GM12878 (cell line): Measurements from ENCODE around the gene CLDN16. TPM values are rescaled to one million over a fixed set of nuclear protein-coding genes. Genes with fewer than 3 reads are reported as not detected.

ENCODE experiments used
- ATAC-seq: fragments of 200-7000 bp; cut with Tn5 transposase; 3 replicates; pipeline ENCODE4 v1.9.1; 2020; ENCODE audit warnings: mild to moderate bottlenecking, moderate library complexity
- BruUV-seq: library from RNA; stranded (reverse); fragments of 400-500 nt; replicated peaks from 2 replicates; lab custom pipeline; 2021; lab: Mats Ljungman, UMichigan
- CTCF ChIA-PET: fragments of 300-600 bp; sonication (Branson Sonifier 250); formaldehyde crosslinking; extraction: SDS; loops from one replicate; lab custom pipeline; 2021; ENCODE audit warnings: inconsistent platforms; lab: Yijun Ruan, JAX
- POLR2A ChIA-PET: fragments of 350-600 bp; formaldehyde crosslinking; extraction: SDS; loops from one replicate; lab custom pipeline; 2021; ENCODE audit warnings: inconsistent platforms; lab: Charles Lee
- RAD21 ChIA-PET: fragments of 300-600 bp; sonication (Branson Sonifier 250); formaldehyde crosslinking; loops from one replicate; lab custom pipeline; 2023; ENCODE audit warnings: antibody characterized with exemption; ENCODE audit not compliant: unreplicated experiment; lab: Charles Lee
- SMC1A ChIA-PET: fragments of 300-600 bp; sonication (Branson Sonifier 250); formaldehyde crosslinking; loops from one replicate; lab custom pipeline; 2023; ENCODE audit not compliant: unreplicated experiment, uncharacterized antibody; lab: Charles Lee
- DNase-seq: peaks from one replicate; pipeline ENCODE4 v3.0.0-alpha.2; 2011; ENCODE audit warnings: low read depth, low spot score
- FAIRE-seq: peaks from 3 replicates; lab custom pipeline; 2011; peaks lifted over from hg19 to GRCh38; lab: Jason Lieb, UNC
- H2AFZ ChIP-seq: 2 replicates; pipeline ENCODE4 v1.6.0; 2011; ENCODE audit warnings: low read depth, low read length, control low read depth; ENCODE audit not compliant: control insufficient read depth
- H3K27ac ChIP-seq: 2 replicates; pipeline ENCODE4 v1.5.1; 2011; ENCODE audit warnings: control low read depth; ENCODE audit not compliant: control insufficient read depth, insufficient read depth
- H3K27me3 ChIP-seq, 2 experiments: replicated peaks in 1 of 2; 2 replicates each; pipeline versions ENCODE4 v1.6.0 to v1.6.1; 2011; ENCODE audit warnings: low read length in 1 of 2; ENCODE audit not compliant: control insufficient read depth in 2 of 2, insufficient read depth in 2 of 2
- H3K36me3 ChIP-seq, 2 experiments: 2 replicates each; pipeline ENCODE4 v1.5.1; 2011; ENCODE audit warnings: low read length in 1 of 2; ENCODE audit not compliant: control insufficient read depth in 2 of 2, insufficient read depth in 2 of 2
- H3K4me1 ChIP-seq: 2 replicates; pipeline ENCODE4 v1.6.1; 2011; ENCODE audit warnings: mild to moderate bottlenecking, low read length, moderate library complexity, mixed read lengths; ENCODE audit not compliant: control insufficient read depth, insufficient read depth
- H3K4me2 ChIP-seq: 2 replicates; pipeline ENCODE4 v1.6.0; 2011; ENCODE audit warnings: control low read depth; ENCODE audit not compliant: control insufficient read depth, insufficient read depth
- H3K4me3 ChIP-seq: fragments of 200-600 bp; sonication (generic); 2 replicates; pipeline ENCODE4 v1.5.1; 2016
- H3K79me2 ChIP-seq: 2 replicates; pipeline ENCODE4 v1.6.0; 2011; ENCODE audit warnings: low read length; ENCODE audit not compliant: control insufficient read depth, insufficient read depth
- H3K9ac ChIP-seq: 2 replicates; pipeline ENCODE4 v1.8.0; 2011; ENCODE audit warnings: low read length, control low read depth, mixed read lengths; ENCODE audit not compliant: control insufficient read depth, insufficient read depth
- H3K9me3 ChIP-seq: replicated peaks from 3 replicates; pipeline ENCODE4 v1.5.1; 2011; ENCODE audit warnings: mild to moderate bottlenecking, low read length; ENCODE audit not compliant: control insufficient read depth, insufficient read depth
- H4K20me1 ChIP-seq: 2 replicates; pipeline ENCODE4 v1.6.0; 2011; ENCODE audit not compliant: control insufficient read depth, insufficient read depth
- EED ChIP-seq: sonication (generic); IDR thresholded peaks from 2 replicates; pipeline ENCODE4 v1.6.1; 2016; ENCODE audit warnings: antibody characterized with exemption, low read depth
- FOS ChIP-seq: IDR thresholded peaks from 3 replicates; pipeline ENCODE4 v1.6.1; 2011; ENCODE audit warnings: borderline replicate concordance; ENCODE audit not compliant: insufficient read length; ENCODE audit errors: extremely low read depth
- MEF2A ChIP-seq: IDR thresholded peaks from 2 replicates; pipeline ENCODE4 v1.6.1; 2011; ENCODE audit warnings: low read depth, mild to moderate bottlenecking, low read length, moderate library complexity; ENCODE audit not compliant: insufficient read depth
- RB1 ChIP-seq: fragments of 450-650 bp; formaldehyde crosslinking; IDR thresholded peaks from 2 replicates; pipeline ENCODE4 v1.6.1; 2017; ENCODE audit warnings: mild to moderate bottlenecking, borderline replicate concordance
- RELA ChIP-seq: fragments of 450-650 bp; IDR thresholded peaks from 2 replicates; pipeline ENCODE4 v1.8.0; 2014; ENCODE audit warnings: borderline replicate concordance; ENCODE audit not compliant: partially characterized antibody
- WGBS: methylation state at CpG from one replicate; pipeline ENCODE4 v1.1.6; 2016; ENCODE audit warnings: low lambda C conversion rate; ENCODE audit not compliant: insufficient replicate concordance, insufficient coverage; ENCODE audit errors: missing lambda C conversion rate; 5-methylcytosine and 5-hydroxymethylcytosine counted together
- in situ Hi-C: fragments of 300-500 bp; cut with MboI; formaldehyde crosslinking; loops from 9 replicates; pipeline ENCODE4 v1.14.3; 2018; ENCODE audit warnings: mixed read lengths
- intact Hi-C: fragments of 100-400 bp; cut with micrococcal nuclease; formaldehyde crosslinking; loops from one replicate; pipeline ENCODE4 v1.14.2; 2022; ENCODE audit not compliant: unreplicated experiment
- polyA plus RNA-seq, 11 experiments: library from polyadenylated mRNA; depleted of rRNA in 4 of 11; unstranded in 6 of 11; stranded (reverse) in 5 of 11; fragments of >200 nt; fragmentation: Nextera tagmentation in 4 of 11; fragmentation: Illumina TruSeq in 1 of 11; extraction: Ambion mirVana in 4 of 11; extraction: Trizol in 1 of 11; gene quantifications; 1 replicate in 1 of 11; 2 replicates in 10 of 11; pipeline versions ENCODE4 v1.2.1 to v1.2.3, GENCODE V29; 2011 to 2016; ENCODE audit warnings: inconsistent platforms in 2 of 11, missing spikeins in 2 of 11, low read depth in 1 of 11
- total RNA-seq, 4 experiments: library from RNA; depleted of rRNA in 3 of 4; stranded (reverse); fragments of >200 nt in 3 of 4; fragmentation: Illumina TruSeq in 1 of 4; extraction: Trizol in 1 of 4; gene quantifications; 2 replicates each; pipeline versions ENCODE4 v1.2.1 to v1.2.3, GENCODE V29; 2013 to 2021
- TF ChIP-seq, protein P1 (sequence below): IDR thresholded peaks from 2 replicates; pipeline ENCODE4 v1.6.1; 2012; ENCODE audit warnings: low read depth, low read length, improper control_type of control experiment

CLDN16 gene
- total and polyA plus RNA-seq, 10 of the 15 experiments (the other 5 are each of a cell fraction or from before 2014, with no cell fraction given): 3.2 to 26.6 (median 4.0) TPM

DNA sequence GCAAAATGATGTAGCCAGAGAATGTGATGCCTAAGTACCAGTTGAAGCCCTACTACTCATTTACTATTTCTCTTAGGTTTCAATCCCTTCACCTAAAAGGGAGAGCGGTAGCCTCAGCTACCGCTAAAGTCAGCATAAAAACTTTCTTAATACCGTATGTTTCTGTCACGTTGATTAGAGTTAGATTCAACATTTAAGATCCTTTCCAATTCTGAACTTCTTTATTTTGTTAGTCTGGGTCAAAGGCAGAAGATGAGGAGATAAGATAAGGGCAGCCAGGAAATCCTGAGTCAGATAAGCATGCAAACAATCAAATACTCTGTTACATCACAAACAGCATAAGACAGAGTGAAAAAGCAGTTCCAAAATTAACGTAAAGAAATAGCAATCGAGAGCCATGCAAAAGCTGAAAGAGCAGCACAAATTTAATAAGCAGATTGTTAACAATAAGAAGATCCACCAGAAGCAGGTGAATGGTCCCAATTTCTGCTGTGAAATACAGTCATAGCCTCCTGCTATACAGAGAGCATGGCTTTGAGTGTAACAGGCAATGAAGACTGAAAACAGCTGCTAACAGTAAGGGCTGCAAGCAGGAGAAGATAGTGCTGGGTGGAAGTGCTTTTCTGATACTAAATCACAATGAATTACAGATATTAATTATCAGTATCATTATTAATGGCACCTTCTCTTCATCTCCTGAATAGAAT is 58.8 kb downstream of the CLDN16 start:
- Histone ChIP-seq H3K9ac (no peak overlapping the region), H3K79me2 (no peaks in the 10 kb centered on the region), H3K4me2 (no peak overlapping the region), H4K20me1 (no peaks in the 10 kb centered on the region), H3K4me3 (no peak overlapping the region), H3K27ac (no peak overlapping the region), H3K4me1 (no peaks in the 10 kb centered on the region), H3K27me3 (no peaks in the 10 kb centered on the region), H3K36me3 (no peaks in the 10 kb centered on the region), H3K9me3 (no peaks in the 10 kb centered on the region), H2AFZ (no peak overlapping the region)
- POLR2A ChIA-PET: no interaction called here
- in situ Hi-C loops: no loop called here
- FAIRE-seq (no peak), DNase-seq (no peak), ATAC-seq (no peak)
- TF ChIP-seq RELA: no peak
- TF ChIP-seq EED: no peak
- CTCF ChIA-PET: no interaction called here
- SMC1A ChIA-PET: interaction anchor here (1.2 kb wide), 1 partner anchor 24 kb away, joined by 3 read pairs; no protein-coding TSS in a partner anchor
- intact Hi-C loops: no loop called here
- no TSS peak for BruUV-seq
- 29% methylated on average over 6 of the region's 6 CpGs for WGBS
- RAD21 ChIA-PET: no interaction called here

DNA sequence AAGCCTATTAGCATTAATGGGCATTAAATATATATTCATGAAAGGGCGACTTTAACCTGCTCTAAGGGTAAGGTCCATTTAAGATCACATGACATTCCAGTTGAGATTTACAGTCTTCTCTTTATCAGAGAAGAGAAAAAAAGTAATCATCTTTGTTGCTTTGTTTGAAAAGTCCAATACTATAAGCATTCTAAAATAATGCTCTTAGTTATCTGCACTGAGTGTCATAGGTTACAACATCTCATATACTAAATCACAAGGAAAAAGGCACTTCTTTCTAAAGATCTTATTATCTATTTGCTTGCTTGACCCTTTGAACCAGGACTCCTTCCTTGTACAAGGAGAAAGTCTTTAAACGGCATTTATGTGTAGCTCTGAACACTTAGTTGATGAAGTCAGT is 60.3 kb downstream of the CLDN16 start:
- CTCF ChIA-PET: interaction anchor here (1.3 to 1.7 kb wide), 2 partner anchors 64 to 485 kb away, joined by 4 to 6 read pairs; no protein-coding TSS in a partner anchor
- intact Hi-C loops: no loop called here

More for the DNA sequence above, 60.3 kb downstream of the CLDN16 start:
- no peaks in the 10 kb centered on the region for H3K9me3 ChIP-seq
- WGBS: 13% methylated on average over 2 of the region's 2 CpGs
- H3K9ac ChIP-seq: no peak overlapping the region
- DNase-seq (no peak), FAIRE-seq (no peak), ATAC-seq (no peak)
- no peak overlapping the region for H3K4me3 ChIP-seq
- in situ Hi-C loops: no loop called here
- no peak overlapping the region for H2AFZ ChIP-seq
- POLR2A ChIA-PET: no interaction called here
- BruUV-seq: no TSS peak
- RAD21 ChIA-PET: interaction anchor here (0.6 kb wide), 1 partner anchor 9 kb away, joined by 3 read pairs; no protein-coding TSS in a partner anchor
- H4K20me1 ChIP-seq: no peaks in the 10 kb centered on the region
- no peak overlapping the region for H3K4me2 ChIP-seq
- H3K79me2 ChIP-seq: no peaks in the 10 kb centered on the region
- no peaks in the 10 kb centered on the region for H3K4me1 ChIP-seq
- H3K36me3 ChIP-seq: no peaks in the 10 kb centered on the region
- H3K27ac ChIP-seq: no peak overlapping the region
- SMC1A ChIA-PET: interaction anchor here (0.7 to 1.2 kb wide), 3 partner anchors 26 to 190 kb away, joined by 3 read pairs; no protein-coding TSS in a partner anchor
- TF ChIP-seq MEF2A: no peak
- TF ChIP-seq, protein P1, sequence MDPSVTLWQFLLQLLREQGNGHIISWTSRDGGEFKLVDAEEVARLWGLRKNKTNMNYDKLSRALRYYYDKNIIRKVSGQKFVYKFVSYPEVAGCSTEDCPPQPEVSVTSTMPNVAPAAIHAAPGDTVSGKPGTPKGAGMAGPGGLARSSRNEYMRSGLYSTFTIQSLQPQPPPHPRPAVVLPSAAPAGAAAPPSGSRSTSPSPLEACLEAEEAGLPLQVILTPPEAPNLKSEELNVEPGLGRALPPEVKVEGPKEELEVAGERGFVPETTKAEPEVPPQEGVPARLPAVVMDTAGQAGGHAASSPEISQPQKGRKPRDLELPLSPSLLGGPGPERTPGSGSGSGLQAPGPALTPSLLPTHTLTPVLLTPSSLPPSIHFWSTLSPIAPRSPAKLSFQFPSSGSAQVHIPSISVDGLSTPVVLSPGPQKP: no peak
- TF ChIP-seq RB1: no peak
- no peak for TF ChIP-seq FOS
- TF ChIP-seq, all 136 proteins: peak for 0
- no peaks in the 10 kb centered on the region for H3K27me3 ChIP-seq
